HG02623 (cell line): Measurements from ENCODE around the gene KIF5C.

ENCODE experiments used
- ATAC-seq: cut with Tn5 transposase; IDR thresholded peaks from one replicate; pipeline ENCODE4 v1.9.1; 2021; ENCODE audit warnings: moderate library complexity; ENCODE audit not compliant: unreplicated experiment

KIF5C gene

GRCh38 chr2:148984449-148984848, 109.4 kb downstream of the KIF5C start:
- ATAC-seq, result no peak

GRCh38 chr2:148987286-148987685, 112.3 kb downstream of the KIF5C start:
- no peak for ATAC-seq

- ATAC-seq, result no peak
Measured at GRCh38 chr2:148988337-148988736, 113.3 kb downstream of the KIF5C start.

DNA sequence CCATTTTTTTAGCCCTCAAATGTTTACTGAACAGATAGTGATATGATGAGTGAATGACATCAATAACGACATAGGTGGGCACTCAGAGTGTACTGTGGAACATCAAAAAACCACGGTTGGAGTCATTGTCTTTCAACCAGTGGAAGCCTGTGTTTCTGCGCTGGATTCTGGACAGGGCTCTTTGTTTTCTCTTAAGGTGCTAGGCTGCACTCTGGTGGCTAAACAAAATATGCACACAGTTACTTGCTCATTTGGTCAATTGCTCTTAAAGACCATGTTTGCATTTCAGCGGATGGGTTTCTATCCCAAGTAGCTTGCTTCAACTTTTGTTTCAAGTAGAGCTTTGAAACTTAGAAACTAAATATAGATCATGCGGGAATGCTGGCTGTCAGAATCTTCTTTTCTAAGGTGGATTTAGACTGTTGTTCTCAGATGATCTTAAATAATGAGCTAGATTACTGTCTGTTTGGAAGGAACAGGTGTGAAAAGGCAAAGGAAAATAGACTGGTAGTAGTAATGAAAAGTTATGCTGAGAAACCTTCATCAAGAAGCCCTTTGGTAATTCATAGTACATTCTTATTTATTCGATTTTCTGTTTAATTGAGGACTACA, 115.0 kb downstream of the KIF5C start:
- ATAC-seq, result peak; percentile 96

DNA sequence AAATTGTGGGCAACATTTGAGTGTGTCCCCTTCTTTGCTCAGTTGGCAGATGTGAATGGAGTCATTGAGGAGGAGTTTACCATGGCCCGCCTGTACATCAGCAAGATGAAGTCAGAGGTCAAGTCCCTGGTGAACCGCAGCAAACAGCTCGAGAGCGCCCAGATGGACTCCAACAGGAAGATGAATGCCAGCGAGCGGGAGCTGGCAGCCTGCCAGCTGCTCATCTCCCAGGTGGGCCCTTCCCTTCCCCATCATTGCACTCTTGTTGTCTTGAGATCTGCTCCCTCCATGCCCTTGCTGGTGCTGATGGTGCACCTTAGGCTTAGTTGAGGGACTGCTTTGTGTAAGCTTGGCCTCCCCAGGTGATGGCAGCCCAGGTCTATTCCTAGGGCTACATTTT, 115.9 kb downstream of the KIF5C start:
- ATAC-seq, result no peak

DNA sequence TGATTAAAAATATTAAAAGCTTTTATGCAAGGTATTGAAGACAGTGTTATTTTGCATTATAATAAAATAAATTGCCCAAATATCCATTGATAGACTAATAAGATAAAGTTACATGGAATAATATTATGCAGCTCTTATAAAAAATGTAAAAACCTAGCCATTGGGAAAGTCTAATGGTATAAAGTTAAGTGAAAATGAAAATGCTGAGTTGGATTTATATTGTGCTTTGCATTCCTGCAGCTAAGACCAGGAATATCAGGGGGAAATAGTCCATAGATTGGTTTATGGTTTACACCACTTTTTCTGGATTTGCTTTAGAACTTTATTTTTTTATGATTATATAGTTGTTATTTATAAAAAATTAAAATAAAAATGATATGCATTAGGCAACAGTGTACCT, 117.4 kb downstream of the KIF5C start:
- no peak for ATAC-seq

DNA sequence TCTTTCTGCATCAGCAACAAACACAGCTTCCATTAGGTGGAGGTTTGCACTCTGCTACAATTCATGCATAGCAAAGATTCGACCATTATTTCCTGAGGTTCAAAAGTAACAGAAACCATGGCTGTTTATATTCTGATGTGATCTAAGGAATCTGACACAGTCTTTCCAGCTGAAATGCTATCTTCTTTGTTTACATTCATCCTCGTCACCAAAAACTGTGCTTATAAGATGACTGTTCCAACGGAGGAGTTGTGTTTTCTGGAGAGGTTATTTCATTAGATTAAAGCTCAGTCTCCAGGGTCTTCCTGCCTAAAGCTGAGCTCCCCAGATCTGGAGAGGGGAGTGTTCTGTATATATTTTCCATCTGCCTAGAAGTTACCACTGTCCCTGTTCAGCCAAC, 118.3 kb downstream of the KIF5C start:
- no peak for ATAC-seq

- ATAC-seq, result no peak
Measured at GRCh38 chr2:148994341-148994740, 119.3 kb downstream of the KIF5C start.

- ATAC-seq, result no peak
Measured at GRCh38 chr2:148996805-148997204, 121.8 kb downstream of the KIF5C start.

GRCh38 chr2:148998165-148998830, 123.3 kb downstream of the KIF5C start:
- ATAC-seq, result no peak

DNA sequence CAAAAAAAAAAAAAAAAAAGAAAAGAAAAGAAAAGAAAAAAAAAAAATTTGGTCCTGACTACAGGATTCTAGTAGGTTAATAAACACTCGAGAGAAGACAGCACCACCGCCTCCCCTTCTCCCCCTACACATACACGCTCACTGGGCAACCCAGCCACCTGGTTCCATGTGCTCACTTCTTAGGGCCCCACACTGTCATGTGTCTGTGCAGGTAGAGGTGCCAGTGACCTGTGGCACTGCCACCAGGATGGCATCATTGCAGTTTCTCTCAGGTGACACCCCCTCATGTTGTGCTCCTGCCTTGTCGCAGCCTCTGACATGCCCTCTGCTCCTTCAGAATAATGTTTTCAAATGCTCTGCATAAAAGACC, 123.8 kb downstream of the KIF5C start:
- no peak for ATAC-seq

DNA sequence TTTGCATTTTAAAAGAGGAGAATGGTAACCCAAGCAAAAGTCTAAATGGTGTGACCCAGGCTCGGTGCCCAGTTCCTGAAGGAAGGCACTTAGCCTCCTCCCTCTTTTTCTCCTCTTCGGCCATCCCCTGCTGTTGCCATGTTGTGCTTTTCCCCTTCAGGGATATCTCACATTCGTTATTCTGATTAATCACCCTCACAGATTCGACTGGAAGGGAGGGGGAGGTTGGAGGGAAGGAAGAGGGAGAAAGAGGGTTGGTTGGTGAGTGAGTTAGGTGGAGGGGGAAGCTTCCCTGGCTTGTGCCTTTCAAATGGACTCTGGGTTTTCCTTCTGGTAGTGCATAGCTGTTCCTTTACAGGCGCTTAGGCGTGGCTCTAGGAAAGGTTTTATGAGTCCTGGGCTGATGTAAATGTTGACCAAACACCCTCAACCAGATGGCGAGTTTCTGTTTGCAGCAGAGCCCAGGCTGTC, 124.5 kb downstream of the KIF5C start:
- no peak for ATAC-seq

DNA sequence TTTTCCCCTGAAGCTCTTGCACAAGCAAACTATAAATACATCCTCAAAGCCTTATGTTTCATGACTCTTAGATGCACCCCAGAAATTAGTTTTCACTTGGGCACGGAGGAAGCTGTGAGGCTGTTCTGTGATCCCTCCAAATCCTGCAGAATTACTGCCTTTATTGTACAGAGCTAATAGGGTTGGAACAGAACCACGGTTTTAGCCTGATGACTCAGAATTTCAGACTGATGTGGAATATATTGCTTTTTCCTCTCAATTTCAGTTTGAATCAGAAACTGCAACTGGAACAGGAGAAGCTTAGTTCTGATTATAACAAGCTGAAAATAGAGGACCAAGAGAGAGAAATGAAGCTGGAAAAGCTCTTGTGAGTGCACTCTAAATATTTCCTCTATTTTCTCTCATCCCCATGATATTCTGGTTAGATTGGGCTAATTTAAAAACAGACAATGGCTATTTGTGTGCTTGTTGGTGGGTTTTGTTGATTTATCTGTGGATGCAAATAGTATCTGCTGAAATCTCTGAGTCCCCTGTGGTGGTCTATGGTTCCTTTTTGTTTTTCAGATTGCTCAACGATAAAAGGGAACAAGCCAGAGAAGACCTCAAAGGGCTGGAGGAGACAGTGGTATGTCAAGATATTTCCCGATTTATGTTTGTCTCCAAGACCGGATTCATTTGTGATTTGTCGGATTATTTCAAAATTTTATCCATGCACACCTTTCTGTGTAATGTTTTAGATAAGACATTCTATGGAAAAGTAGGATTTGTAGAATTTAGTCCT, 125.3 kb downstream of the KIF5C start:
- ATAC-seq, result no peak

DNA sequence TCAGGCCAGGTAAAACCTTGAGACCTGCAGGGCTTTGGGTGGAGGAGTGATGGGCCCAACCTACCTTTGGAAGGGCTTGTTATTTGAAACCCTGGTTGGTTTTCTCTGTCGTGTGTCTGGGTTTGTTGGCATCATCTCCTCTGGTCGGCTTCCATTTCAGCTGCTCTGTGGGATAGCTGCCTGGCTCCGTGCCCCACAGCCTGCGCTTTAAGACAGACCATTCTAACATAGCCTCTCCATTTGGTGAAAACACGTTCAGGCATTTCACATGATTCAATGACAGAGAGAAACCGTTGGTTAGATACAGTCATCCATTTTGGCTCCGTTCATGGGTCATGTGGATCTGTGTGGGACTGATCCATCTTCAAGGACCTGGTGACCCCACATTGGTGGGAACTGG, 126.5 kb downstream of the KIF5C start:
- no peak for ATAC-seq

DNA sequence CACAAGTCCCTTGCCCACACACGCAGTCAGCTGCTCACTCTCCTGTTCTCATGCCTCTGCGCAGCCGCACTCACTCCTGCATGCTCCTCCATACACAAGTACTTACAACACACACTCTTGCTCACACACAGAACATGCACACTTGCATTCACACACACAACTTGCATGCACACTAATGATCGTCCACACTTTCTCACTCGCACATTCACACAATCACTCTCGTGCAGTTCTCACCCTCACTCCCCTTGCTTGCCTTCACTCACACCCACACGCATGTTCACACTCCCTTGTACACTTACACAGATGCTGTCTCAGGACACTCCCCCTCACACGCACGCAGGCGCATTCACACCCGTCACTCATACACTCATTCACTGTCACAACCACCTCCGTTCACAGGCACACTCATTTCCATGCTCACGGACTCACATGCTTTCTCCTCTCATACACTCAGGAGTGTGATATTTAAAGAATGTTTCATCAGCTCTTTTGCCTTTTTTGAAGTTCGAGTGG, 127.4 kb downstream of the KIF5C start:
- ATAC-seq, result no peak

GRCh38 chr2:149002891-149003740, 128.1 kb downstream of the KIF5C start:
- no peak for ATAC-seq

- no peak for ATAC-seq
Measured at GRCh38 chr2:149004836-149005235, 129.8 kb downstream of the KIF5C start.

GRCh38 chr2:149005471-149006077, 130.5 kb downstream of the KIF5C start:
- ATAC-seq, result no peak

DNA sequence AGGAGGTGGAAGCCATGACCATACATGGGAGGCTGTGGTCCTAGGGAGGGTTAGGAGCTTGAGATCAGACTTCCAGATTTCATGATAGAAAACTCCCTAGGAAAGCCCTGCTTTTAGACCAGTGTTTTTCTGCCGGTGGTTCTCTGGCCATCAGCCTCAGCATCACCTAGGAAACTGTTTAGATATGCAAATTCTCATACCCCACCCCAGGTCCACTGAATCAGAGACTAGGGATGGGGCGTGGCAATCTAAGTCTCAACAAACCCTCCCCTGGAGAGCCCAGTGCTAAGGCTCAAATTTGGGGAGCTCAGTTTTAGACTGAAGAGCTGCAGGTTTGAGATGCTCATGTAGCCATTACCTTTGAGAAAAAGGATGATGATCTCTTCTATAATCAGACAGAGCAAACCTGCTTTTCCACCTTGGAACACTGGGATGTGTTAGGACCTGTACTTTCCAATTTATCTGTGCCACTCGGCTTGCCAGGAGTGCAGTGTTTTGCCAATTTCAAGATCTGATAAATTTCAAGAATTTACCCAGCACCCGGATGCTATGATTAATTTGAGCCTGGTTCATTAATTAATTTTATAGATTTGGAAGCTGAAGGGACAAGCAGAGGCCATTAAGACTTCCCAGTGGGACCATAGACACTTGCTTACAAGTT, 132.0 kb downstream of the KIF5C start:
- ATAC-seq, result no peak

DNA sequence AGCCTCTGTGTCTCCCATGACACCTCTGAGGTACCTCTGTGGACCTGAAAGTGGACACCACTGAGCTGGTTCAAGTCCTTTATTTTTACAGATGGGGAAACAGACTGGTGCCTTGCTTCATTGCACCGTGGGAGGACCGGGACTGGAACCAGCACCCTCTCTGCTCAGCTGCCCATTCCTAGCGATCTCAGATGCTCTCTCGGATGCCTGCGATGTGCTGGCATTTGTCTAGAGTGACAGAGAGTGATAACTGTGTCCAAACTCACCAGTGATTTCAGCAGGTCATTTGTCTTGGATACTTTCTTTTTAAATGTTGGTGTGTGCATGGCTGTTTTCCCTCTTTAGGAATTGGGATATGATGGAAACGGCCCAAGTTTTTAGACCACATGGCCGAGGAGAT, 133.4 kb downstream of the KIF5C start:
- no peak for ATAC-seq
